NCI-H2081 treated with DMSO at 0.1 percent for 48 hours (cell line): ENCODE data around the gene CISH.

Experiments used
- DNase-seq: peaks from one replicate; lab custom pipeline; 2025; lab: John Stamatoyannopoulos, UW

The CISH gene

DNA sequence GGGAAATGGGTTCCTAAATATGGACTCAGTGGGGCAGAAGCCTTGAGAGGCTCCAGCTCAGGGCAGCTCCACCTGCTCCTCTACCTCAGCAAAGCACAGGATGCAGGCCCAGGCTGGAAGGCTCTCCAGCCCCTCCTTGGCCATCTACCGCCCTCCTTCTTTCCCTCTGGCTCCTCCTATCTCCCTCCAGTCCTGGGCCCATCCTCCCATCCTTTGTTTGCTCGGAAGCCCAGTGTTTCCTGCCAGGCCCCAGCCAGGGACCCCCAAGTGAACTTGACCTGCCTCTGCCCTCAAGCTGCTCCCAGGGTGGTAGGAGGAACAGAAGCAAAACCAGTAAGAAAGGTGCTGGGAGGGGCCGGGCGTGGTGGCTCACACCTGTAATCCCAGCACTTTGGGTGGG is 25.4 kb upstream of the CISH start:
- DNase-seq: no peak

DNA sequence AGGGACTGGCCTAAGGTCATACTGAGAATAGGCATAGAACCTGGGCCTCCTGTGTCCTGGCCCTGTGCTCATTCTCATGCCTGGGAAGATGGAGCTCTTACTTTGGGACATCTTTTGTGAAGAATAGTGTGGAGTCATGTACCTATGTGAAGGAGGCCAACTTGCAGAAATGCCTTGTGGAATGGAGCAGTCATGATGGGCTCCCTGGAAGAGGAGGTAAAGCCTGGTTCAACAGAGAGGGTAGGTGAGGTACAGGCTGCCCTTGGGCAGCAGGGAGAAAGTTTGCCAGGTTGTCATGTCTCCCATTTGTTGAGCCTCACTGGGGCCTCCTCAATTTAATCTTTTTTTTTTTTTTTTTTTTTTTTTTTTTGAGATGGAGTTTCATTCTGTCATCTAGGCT is 23.5 kb upstream of the CISH start:
- no peak for DNase-seq

DNA sequence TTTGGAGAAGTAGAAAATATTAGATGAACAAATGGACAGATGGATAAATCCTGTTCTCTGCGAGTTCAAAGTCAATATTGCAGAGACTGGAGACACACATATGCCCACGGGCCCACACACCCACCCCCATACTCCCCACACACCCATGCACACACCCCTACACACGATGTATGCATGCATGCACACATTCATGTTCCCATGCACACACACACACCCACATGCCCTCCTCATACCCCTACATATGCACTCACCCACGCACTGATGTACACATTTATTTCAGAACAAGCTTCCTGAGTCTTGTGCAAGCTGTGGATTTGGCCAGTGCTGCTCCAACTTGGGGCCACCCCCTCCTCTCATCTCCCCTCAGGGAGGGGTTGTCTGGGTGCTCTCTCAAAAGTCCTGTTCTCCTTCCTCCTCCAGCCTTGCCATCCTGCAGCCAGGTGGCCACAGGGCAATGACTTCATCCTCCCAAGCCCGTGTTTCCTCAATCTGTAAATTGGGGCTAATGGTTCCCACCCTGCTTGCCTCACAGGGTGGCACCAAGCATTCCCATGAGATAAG is 21.7 kb upstream of the CISH start:
- no peak for DNase-seq

GRCh38 chr3:50632450-50632849 is 20.9 kb upstream of the CISH start:
- DNase-seq: no peak

- DNase-seq: no peak
Observed at GRCh38 chr3:50630877-50631276, 19.3 kb upstream of the CISH start.

GRCh38 chr3:50630394-50630793 is 18.8 kb upstream of the CISH start:
- DNase-seq: no peak

- no peak for DNase-seq
Observed at GRCh38 chr3:50628601-50629000, 17.0 kb upstream of the CISH start.

- no peak for DNase-seq
Observed at GRCh38 chr3:50627407-50628051, 16.0 kb upstream of the CISH start.

- DNase-seq: no peak
Observed at GRCh38 chr3:50626401-50626800, 14.8 kb upstream of the CISH start.

- no peak for DNase-seq
Observed at GRCh38 chr3:50625231-50626182, 13.9 kb upstream of the CISH start.

GRCh38 chr3:50624634-50625033 is 13.1 kb upstream of the CISH start:
- DNase-seq: no peak

DNA sequence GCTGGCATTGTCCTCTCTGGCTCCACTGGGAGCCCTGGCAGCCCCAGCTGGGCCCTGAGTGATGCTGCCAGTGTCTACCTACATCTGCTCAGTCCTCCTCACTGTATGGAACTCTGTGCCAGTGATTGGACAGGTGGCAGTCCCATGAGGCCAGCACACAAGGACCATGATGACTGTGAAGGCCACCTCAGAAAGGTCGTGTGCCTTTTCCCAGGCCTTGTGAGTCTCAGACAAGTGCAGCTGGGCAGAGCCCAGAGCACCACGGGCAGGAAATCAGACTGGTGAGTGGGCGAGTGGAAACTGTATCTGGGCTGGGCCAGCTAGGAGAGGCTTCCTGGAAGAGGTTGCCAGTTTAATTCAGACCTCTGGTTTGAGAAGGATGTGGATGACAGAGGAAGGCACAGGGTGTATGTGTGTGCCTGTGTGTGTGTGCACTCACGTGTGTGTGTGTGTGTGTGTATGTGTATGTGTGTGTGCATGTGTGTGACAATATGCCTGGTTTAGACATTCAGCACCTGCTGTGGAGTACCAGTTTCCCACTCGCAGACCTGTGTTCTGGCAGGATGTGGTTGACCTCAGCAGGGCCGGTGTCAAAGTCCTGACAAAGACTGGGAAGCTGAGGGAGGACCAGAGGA is 12.4 kb upstream of the CISH start:
- DNase-seq: no peak

DNA sequence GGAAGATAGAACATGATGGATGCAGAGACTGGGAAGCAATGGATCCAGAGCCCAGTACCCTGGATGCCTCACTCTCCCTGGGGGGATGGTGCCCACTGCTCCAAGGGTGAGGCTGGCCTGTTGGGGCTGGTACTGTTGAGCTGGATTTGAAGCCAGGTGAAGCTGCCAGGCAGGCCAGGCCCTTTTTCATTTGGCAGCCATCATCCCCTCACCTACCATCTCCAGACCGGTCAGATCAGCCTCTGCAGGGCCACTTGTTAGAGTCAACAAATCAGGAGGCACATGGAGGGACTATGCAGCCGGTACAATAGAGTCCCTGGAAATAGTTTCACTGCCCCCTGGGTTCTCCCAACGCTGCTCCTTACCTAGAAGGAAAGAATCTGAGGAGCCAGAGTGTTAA is 11.3 kb upstream of the CISH start:
- no peak for DNase-seq

- no peak for DNase-seq
Observed at GRCh38 chr3:50620820-50621219, 9.2 kb upstream of the CISH start.

DNA sequence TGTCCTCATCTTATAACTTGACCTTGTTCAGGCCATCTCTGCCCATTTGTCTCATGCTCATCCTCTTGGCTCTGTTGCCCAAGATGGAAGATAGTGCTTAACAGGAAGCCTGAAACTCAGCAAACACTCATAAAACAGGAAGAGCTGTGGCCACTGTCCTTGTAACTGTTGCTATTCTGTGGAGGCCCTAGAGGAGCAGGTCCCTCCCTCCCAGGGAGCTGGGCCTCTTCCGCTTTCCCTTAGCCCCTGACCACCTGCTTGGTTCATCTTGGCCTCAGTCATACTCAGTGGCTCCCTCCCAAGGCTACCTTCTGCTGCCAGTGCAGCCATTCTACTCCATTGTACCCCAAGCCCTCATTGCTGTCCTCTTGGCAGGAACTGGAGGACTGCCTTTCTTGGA is 8.8 kb upstream of the CISH start:
- no peak for DNase-seq

GRCh38 chr3:50617911-50618481 is 6.4 kb upstream of the CISH start:
- no peak for DNase-seq

- no peak for DNase-seq
Observed at GRCh38 chr3:50617096-50617791, 5.7 kb upstream of the CISH start, which contains the start of gene MAPKAPK3. Gene MAPKAPK3, plus strand, starts transcription at chr3:50617151. Its CDS starts 415 bp downstream, at chr3:50617566.

DNA sequence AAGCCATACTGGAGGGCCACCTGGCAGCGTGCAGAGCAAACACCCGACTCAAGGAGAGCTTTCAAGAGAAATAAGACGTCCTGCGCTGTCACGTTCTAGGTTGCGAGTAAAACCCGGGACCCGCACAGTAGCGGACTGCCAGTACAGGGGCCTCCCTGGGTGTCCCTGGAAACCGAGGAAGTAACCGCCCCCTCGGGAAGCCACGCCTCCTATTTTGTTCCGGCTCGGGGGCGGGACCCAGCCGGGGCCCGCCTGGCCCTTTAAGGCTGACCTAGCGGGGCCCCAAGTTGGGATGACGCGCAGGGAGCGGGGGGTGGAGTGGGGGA is 5.2 kb upstream of the CISH start:
- peak; percentile 3 for DNase-seq

DNA sequence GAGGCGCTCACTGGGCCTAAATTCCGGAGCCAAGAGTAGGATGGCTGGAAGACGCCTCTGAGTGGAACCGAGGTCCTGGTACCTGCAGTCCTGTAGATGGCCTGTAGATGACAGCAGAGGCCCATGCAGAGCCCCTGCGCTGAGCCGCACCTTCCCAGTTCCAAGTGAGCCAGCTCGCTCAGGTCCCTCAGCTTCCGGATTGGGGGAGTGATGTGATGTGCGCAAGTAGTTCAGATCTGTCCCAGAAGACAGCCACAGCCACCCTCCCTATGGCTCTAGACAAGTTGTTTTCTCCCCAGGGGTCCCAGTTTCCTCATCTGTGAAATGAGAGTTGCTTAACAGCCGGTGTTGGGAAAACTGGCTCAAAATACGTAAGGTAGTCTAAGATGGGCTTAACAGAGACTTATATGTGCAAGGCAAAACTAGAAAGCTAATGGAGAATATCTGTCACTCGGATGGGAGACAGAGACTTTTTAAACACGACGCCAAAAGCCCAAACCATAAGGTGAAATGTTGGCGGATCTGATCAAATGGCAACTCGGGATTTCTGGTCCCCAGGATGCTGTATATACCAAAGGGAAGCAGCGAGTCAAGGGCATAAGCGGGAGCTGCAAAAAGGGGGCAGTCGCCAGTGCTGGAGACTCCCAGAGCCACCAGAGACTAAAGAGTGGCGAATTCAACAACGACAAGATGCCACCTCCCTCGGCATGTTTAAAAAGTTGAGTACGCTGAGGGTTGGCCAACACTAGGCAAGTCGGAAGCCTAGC is 4.6 kb upstream of the CISH start:
- DNase-seq: no peak

- no peak for DNase-seq
Observed at GRCh38 chr3:50615190-50615589, 3.6 kb upstream of the CISH start.
